ENCODE results near the gene PLCH1. TPM values are rescaled to one million over a fixed set of nuclear protein-coding genes. Genes with fewer than 3 reads are reported as not detected.

Gene PLCH1
- total RNA-seq, 2 donors from 2014 or later = 0.05 to 0.23 TPM

GRCh38 chr3:155611456-155611855, 133.4 kb downstream of the PLCH1 start:
- H3K36me3 Mint-ChIP-seq = peaks cover 5 to 11% of the 10 kb centered on the region in 2 donors

GRCh38 chr3:155609586-155609985, 135.3 kb downstream of the PLCH1 start:
- no peak overlapping the region for H3K27ac Mint-ChIP-seq
- no peak for DNase-seq (ENCODE audit: low spot score in 2 of 2)
- no peak for ATAC-seq
- H3K36me3 Mint-ChIP-seq = peaks cover 5 to 11% of the 10 kb centered on the region in 2 donors
- H3K9me3 Mint-ChIP-seq = peaks cover 8 to 16% of the 10 kb centered on the region in 2 donors

More at GRCh38 chr3:155611456-155611855, 133.4 kb downstream of the PLCH1 start:
- no peak overlapping the region for H3K27ac Mint-ChIP-seq
- DNase-seq (ENCODE audit: low spot score in 2 of 2) (no peak), ATAC-seq (no peak)
- peaks cover 13 to 19% of the 10 kb centered on the region in 2 donors for H3K9me3 Mint-ChIP-seq

DNA sequence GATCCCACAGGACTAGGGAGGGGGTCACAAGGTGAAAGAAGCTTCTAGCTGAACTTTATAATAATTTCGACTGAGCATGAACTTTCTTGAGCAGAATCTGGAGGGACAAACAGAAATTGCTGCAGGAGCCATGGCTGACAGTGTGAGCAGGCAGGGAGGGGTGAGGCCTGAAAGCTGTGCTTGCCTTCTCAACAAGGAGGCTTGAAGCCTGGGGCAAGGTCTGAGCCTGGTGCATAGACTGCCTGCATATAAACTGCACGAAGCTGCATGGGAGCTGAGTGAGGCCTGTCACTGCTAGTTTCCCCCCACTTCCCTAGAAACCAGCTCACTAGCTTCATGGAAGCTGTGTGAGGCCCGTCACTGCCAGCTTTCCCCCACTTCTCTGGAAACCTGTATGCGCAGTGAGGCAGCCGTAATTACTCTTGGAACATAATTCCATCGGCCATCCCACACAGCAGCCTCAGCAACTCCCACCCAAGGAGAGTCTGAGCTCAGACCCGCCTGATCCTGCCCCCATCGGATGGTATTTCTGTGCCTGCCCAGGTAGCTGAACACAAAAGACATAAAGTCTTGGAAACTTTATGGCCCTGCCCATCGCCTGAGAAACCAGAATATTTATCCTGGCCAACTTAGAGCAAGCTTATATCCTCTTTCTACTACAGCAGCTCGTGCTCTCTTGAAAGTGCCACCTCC, 136.5 kb downstream of the PLCH1 start:
- ATAC-seq = no peak
- DNase-seq (ENCODE audit: low spot score in 2 of 2) = no peak
- peaks cover 4 to 15% of the 10 kb centered on the region in 2 donors for H3K9me3 Mint-ChIP-seq
- H3K27ac Mint-ChIP-seq = no peak overlapping the region
- peaks cover 5 to 11% of the 10 kb centered on the region in 2 donors for H3K36me3 Mint-ChIP-seq

DNA sequence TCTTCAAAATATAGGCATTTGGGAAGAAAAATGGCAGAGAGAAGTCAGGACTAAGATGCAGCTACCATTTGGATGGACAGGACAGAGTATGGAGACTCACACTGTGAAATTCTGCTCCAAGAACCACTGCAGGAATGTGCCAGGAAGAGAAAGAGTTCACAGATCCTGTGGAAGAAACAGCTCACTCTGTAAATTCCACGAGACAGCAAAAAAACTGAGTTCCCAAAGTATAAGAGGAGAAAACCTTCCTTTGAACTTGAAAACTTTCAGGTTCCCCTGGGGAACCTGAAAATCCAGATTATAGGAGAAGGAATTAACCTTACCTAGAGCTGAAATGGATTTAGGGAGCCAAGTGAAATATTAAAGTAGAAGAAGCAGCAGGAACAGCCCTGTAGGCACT, 137.1 kb downstream of the PLCH1 start:
- no peak overlapping the region for H3K27ac Mint-ChIP-seq
- no peak for DNase-seq (ENCODE audit: low spot score in 2 of 2)
- no peak for ATAC-seq
- H3K9me3 Mint-ChIP-seq = peaks cover 4 to 15% of the 10 kb centered on the region in 2 donors
- H3K36me3 Mint-ChIP-seq = peaks cover 5 to 11% of the 10 kb centered on the region in 2 donors

- Mint-ChIP-seq H3K36me3 (peaks cover 5 to 11% of the 10 kb centered on the region in 2 donors), H3K27ac (no peak overlapping the region), H3K9me3 (peaks cover 4 to 11% of the 10 kb centered on the region in 2 donors)
- ATAC-seq (no peak), DNase-seq (ENCODE audit: low spot score in 2 of 2) (no peak)
These were observed 139.3 kb downstream of the PLCH1 start for GRCh38 chr3:155605571-155605970.

DNA sequence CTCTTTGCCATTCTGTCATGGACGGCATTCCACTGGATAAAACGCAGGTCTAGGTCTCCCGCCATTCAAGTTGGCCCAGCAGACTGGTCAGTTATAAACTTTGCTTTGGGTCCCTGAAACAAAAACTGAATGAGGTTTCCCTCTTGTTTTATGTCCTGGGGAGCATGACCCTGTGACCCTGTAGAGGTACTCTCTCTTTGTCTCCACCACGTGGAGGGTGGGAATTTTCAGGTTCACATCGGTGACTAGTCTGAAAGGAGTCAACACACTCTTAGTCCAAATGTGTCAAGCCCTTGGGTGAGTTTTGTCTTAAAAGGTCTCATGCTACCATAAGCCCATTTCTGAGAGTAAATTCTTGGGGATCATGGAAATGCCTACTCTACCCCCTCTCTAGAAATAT, 139.9 kb downstream of the PLCH1 start:
- Mint-ChIP-seq H3K27ac (no peak overlapping the region), H3K36me3 (peaks cover 5 to 11% of the 10 kb centered on the region in 2 donors)

GRCh38 chr3:155604126-155604525, 140.7 kb downstream of the PLCH1 start:
- peaks cover 4 to 6% of the 10 kb centered on the region in 2 donors for H3K9me3 Mint-ChIP-seq
- H3K36me3 Mint-ChIP-seq = peaks cover 5 to 8% of the 10 kb centered on the region in 2 donors
- H3K27ac Mint-ChIP-seq = no peak overlapping the region
- no peak for ATAC-seq
- DNase-seq (ENCODE audit: low spot score in 2 of 2) = no peak

More for the DNA sequence above, 139.9 kb downstream of the PLCH1 start:
- DNase-seq (ENCODE audit: low spot score in 2 of 2) (no peak), ATAC-seq (no peak)
- peaks cover 4 to 11% of the 10 kb centered on the region in 2 donors for H3K9me3 Mint-ChIP-seq

GRCh38 chr3:155603302-155603701, 141.6 kb downstream of the PLCH1 start:
- Mint-ChIP-seq H3K27ac (no peak overlapping the region), H3K9me3 (no peaks in the 10 kb centered on the region), H3K36me3 (no peaks in the 10 kb centered on the region)
- ATAC-seq (no peak), DNase-seq (ENCODE audit: low spot score in 2 of 2) (no peak)

DNA sequence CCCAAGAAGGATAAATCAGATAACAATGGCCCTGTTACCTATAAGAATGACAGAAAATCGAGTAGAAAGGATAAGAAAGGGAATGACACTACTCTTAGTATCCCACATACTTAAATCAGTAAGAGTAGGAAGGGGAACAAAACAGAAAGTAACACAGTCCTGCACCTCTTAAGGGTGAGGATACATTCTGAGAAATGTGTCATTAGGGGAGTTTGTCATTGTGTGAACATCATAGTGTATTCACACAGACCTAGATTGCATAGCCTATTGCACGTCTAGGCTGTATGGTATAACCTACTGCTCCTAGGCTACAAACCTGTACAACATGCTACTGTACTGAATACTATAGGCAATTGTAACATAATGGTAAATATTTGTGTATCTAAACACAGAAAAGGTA, 142.6 kb downstream of the PLCH1 start:
- no peaks in the 10 kb centered on the region for H3K36me3 Mint-ChIP-seq
- no peak overlapping the region for H3K27ac Mint-ChIP-seq
- peak; percentile 59 to 90 for ATAC-seq
- H3K9me3 Mint-ChIP-seq = no peaks in the 10 kb centered on the region
- DNase-seq (ENCODE audit: low spot score in 2 of 2) = no peak

DNA sequence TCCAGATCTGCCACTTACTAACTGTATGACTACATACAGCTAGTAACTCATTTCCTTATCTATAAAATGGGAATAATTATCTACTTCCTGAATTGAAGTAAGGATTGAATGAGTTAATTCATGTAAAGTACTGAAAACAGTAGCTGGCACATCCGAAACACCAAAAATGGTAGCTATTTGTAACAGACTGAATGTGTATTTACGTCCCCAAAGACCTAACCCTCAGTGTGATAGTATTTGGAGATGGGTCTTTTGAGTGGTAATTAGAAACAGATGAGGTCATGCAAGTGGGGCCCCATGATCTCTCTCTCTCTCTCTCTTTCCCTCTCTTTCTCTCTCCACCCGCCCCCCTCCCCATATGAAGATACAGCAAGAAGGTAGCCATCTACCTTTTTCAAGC, 146.2 kb downstream of the PLCH1 start:
- no peaks in the 10 kb centered on the region for H3K36me3 Mint-ChIP-seq
- DNase-seq (ENCODE audit: low spot score in 2 of 2) = no peak
- no peak for ATAC-seq

GRCh38 chr3:155596615-155597014, 148.3 kb downstream of the PLCH1 start:
- Mint-ChIP-seq H3K36me3 (no peaks in the 10 kb centered on the region), H3K27ac (no peak overlapping the region), H3K9me3 (no peaks in the 10 kb centered on the region)
- DNase-seq (ENCODE audit: low spot score in 2 of 2) (no peak), ATAC-seq (no peak)

More for the DNA sequence above, 146.2 kb downstream of the PLCH1 start:
- H3K9me3 Mint-ChIP-seq = no peaks in the 10 kb centered on the region
- H3K27ac Mint-ChIP-seq = no peak overlapping the region

GRCh38 chr3:155595371-155595770, 149.5 kb downstream of the PLCH1 start:
- DNase-seq (ENCODE audit: low spot score in 2 of 2) (no peak), ATAC-seq (no peak)
- no peak overlapping the region for H3K27ac Mint-ChIP-seq
- no peaks in the 10 kb centered on the region for H3K9me3 Mint-ChIP-seq
- H3K36me3 Mint-ChIP-seq = no peaks in the 10 kb centered on the region

DNA sequence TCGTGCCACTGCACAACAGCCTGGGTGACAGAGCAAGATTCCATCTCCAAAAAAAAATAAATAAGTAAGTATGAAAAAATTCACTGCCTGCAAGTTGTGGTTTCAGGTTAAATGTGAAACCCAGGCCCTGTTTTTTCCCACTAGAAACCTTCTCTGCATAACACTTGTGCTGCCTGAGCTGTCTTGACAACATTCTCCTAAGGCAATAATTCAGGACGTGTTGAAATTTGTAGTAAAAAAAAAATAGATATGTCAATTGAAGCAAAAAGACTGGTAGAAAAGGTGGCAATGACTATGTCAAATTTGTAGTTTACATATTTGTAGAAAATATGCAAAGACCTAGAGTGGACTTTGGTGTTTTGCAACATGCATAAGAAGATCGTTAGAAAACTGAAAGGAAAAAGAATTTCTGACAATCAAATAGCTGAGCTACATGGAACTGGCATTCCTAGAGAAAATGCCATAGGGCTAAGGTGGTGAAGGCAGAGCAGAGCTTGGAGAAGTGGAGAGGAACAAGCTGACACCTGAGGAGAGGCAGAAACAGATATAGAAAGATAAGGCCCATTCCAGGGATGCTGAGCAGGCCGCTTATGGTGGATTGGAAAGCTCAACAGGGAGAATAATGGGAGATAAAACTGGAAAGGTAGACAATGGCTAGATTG, 150.2 kb downstream of the PLCH1 start:
- no peak for ATAC-seq
- DNase-seq (ENCODE audit: low spot score in 2 of 2) = no peak
- Mint-ChIP-seq H3K36me3 (no peaks in the 10 kb centered on the region), H3K27ac (no peak overlapping the region), H3K9me3 (no peaks in the 10 kb centered on the region)

GRCh38 chr3:155587581-155587980, 157.3 kb downstream of the PLCH1 start:
- no peak for DNase-seq (ENCODE audit: low spot score in 2 of 2)
- Mint-ChIP-seq H3K9me3 (no peaks in the 10 kb centered on the region), H3K36me3 (no peaks in the 10 kb centered on the region), H3K27ac (no peak overlapping the region)
- ATAC-seq = no peak

- DNase-seq (ENCODE audit: low spot score in 2 of 2) (no peak), ATAC-seq (no peak)
- no peaks in the 10 kb centered on the region for H3K36me3 Mint-ChIP-seq
- no peak overlapping the region for H3K27ac Mint-ChIP-seq
- H3K9me3 Mint-ChIP-seq = no peaks in the 10 kb centered on the region
These were observed 159.5 kb downstream of the PLCH1 start for GRCh38 chr3:155585384-155585783.

GRCh38 chr3:155581579-155581978, 163.3 kb downstream of the PLCH1 start:
- ATAC-seq = peak in 1 of 2 donors; percentile 46
- no peaks in the 10 kb centered on the region for H3K9me3 Mint-ChIP-seq

DNA sequence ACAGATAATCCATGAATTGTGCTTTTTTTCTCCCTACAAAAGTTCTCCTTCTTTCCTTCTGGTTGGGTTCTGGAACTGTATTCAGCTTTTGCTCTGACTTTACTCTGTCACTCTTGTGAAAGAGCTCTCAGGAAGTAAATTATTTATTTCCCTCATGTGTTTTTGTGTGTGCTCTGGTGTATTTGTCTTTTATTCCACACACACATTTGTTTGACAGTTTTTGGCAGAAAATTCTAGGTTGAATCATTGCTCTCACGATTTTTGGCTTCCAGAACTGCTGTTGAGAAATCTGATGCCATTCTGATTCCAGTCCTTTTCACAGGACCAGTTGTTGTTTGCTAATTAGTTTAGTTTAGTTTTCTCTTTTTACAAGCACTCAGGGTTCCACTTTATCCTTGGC, 172.8 kb downstream of the PLCH1 start:
- DNase-seq (ENCODE audit: low spot score in 2 of 2) = no peak
- H3K27ac Mint-ChIP-seq = no peak overlapping the region
- no peaks in the 10 kb centered on the region for H3K36me3 Mint-ChIP-seq
- no peaks in the 10 kb centered on the region for H3K9me3 Mint-ChIP-seq
- no peak for ATAC-seq

More at GRCh38 chr3:155581579-155581978, 163.3 kb downstream of the PLCH1 start:
- Mint-ChIP-seq H3K27ac (no peak overlapping the region), H3K36me3 (no peaks in the 10 kb centered on the region)
- DNase-seq (ENCODE audit: low spot score in 2 of 2) = no peak

- no peak for DNase-seq (ENCODE audit: low spot score in 2 of 2)
- ATAC-seq = no peak
- Mint-ChIP-seq H3K27ac (no peak overlapping the region), H3K9me3 (no peaks in the 10 kb centered on the region), H3K36me3 (no peaks in the 10 kb centered on the region)
These were observed 176.6 kb downstream of the PLCH1 start for GRCh38 chr3:155568295-155568694.
